Activated CD4-positive, alpha-beta T cell treated with anti-CD3 and anti-CD28 coated beads, Interleukin-2, amount 50 U/mL, for 1 hour (primary cell): ENCODE measurements around the gene PTGR1.
A peak's percentile ranks its signal among the peaks of the same experiment; 100 is the strongest.
"Not testable (repeated sequence)": the region's sequence is repeated elsewhere in the genome, so short reads cannot be mapped to it uniquely, and the experiment has no call there.

Experiments used
- DNase-seq: peaks from one replicate; pipeline ENCODE4 v3.0.0-alpha.2; 2020

The PTGR1 gene

GRCh38 chr9:111599092-111599954 is at the start of gene PTGR1:
PTGR1 (minus strand) TSS chr9:111599647; CDS start chr9:111597422, 2,225 bp downstream.
- DNase-seq, result no peak

- no peak for DNase-seq
Measured at GRCh38 chr9:111649016-111649415, 49.6 kb upstream of the PTGR1 start.

GRCh38 chr9:111648066-111648465 is 48.6 kb upstream of the PTGR1 start:
- DNase-seq, result no peak

GRCh38 chr9:111646417-111646816 is 47.0 kb upstream of the PTGR1 start:
- no peak for DNase-seq

- DNase-seq, result no peak
Measured at GRCh38 chr9:111645806-111646205, 46.4 kb upstream of the PTGR1 start.

GRCh38 chr9:111644195-111644772 is 44.8 kb upstream of the PTGR1 start:
- no peak for DNase-seq

GRCh38 chr9:111637421-111637950 is 38.0 kb upstream of the PTGR1 start:
- DNase-seq, result no peak

- no peak for DNase-seq
Measured at GRCh38 chr9:111634860-111635259, 35.4 kb upstream of the PTGR1 start.

GRCh38 chr9:111633389-111633736 is 33.9 kb upstream of the PTGR1 start:
- no peak for DNase-seq

- no peak for DNase-seq
Measured at GRCh38 chr9:111632695-111633388, 33.4 kb upstream of the PTGR1 start.

- no peak for DNase-seq
Measured at GRCh38 chr9:111632060-111632459, 32.6 kb upstream of the PTGR1 start.

- DNase-seq, result peak; percentile 94
Measured at GRCh38 chr9:111631214-111631971, 31.9 kb upstream of the PTGR1 start, which contains the start of gene DNAJC25. DNAJC25 (plus strand) TSS chr9:111631334; CDS start chr9:111631408, 74 bp downstream.

- DNase-seq, result no peak
Measured at GRCh38 chr9:111630964-111631213, 31.4 kb upstream of the PTGR1 start.

GRCh38 chr9:111630182-111630963 is 30.9 kb upstream of the PTGR1 start:
- DNase-seq, result no peak

- DNase-seq, result no peak
Measured at GRCh38 chr9:111628411-111628810, 29.0 kb upstream of the PTGR1 start.

- no peak for DNase-seq
Measured at GRCh38 chr9:111627260-111627963, 28.0 kb upstream of the PTGR1 start.

- no peak for DNase-seq
Measured at GRCh38 chr9:111622626-111623025, 23.2 kb upstream of the PTGR1 start.

- DNase-seq, result no peak
Measured at GRCh38 chr9:111621895-111622480, 22.5 kb upstream of the PTGR1 start.

GRCh38 chr9:111617349-111617748 is 17.9 kb upstream of the PTGR1 start:
- DNase-seq, result not testable (repeated sequence)

GRCh38 chr9:111615928-111616327 is 16.5 kb upstream of the PTGR1 start:
- DNase-seq, result no peak

- no peak for DNase-seq
Measured at GRCh38 chr9:111613436-111614040, 14.1 kb upstream of the PTGR1 start.
